IMR-90 (cell line): Measurements from ENCODE around the gene DSCAM. TPM values are rescaled to one million over a fixed set of nuclear protein-coding genes. Genes with fewer than 3 reads are reported as not detected.

ENCODE experiments used
- ATAC-seq: fragments of 200-7000 bp; cut with Tn5 transposase; 2 replicates; pipeline ENCODE4 v1.9.1; 2020; ENCODE audit warnings: low read depth, mild to moderate bottlenecking, moderate library complexity
- BruUV-seq: library from RNA; stranded (reverse); fragments of 400-500 nt; replicated peaks from 2 replicates; lab custom pipeline; 2021; lab: Mats Ljungman, UMichigan
- CTCF ChIA-PET: fragments of 300-600 bp; formaldehyde crosslinking; extraction: SDS; loops from one replicate; lab custom pipeline; 2021; ENCODE audit warnings: antibody characterized with exemption; lab: Yijun Ruan, JAX
- POLR2A ChIA-PET: fragments of 300-600 bp; sonication (Branson Sonifier 250); formaldehyde crosslinking; loops from one replicate; lab custom pipeline; 2022; ENCODE audit warnings: antibody characterized with exemption; ENCODE audit not compliant: unreplicated experiment; lab: Charles Lee
- DNase-seq: peaks from one replicate; pipeline ENCODE4 v3.0.0; 2013
- H2AFZ ChIP-seq: replicated peaks from 2 replicates; pipeline ENCODE3; 2013; ENCODE audit warnings: low read length, mild to moderate bottlenecking; ENCODE audit not compliant: poor library complexity
- H2AK5ac ChIP-seq: 2 replicates; pipeline ENCODE4 v1.6.1; 2013; ENCODE audit warnings: low read depth, low read length, inconsistent platforms
- H2AK9ac ChIP-seq: replicated peaks from 2 replicates; pipeline ENCODE3; 2013; ENCODE audit warnings: mild to moderate bottlenecking, low read depth, low read length, moderate library complexity; ENCODE audit not compliant: poor library complexity
- H2BK120ac ChIP-seq: 2 replicates; pipeline ENCODE4 v1.6.1; 2013; ENCODE audit warnings: low read depth, low read length, inconsistent platforms
- H2BK15ac ChIP-seq: 3 replicates; pipeline ENCODE4 v1.6.1; 2013; ENCODE audit warnings: low read depth, low read length, inconsistent platforms
- H2BK20ac ChIP-seq: 2 replicates; pipeline ENCODE4 v1.6.1; 2013; ENCODE audit warnings: low read depth, mild to moderate bottlenecking, inconsistent platforms, low read length, moderate library complexity
- H2BK5ac ChIP-seq: 2 replicates; pipeline ENCODE4 v1.6.1; 2013; ENCODE audit warnings: mild to moderate bottlenecking, low read depth, low read length, inconsistent platforms; ENCODE audit not compliant: poor library complexity, severe bottlenecking
- H3K14ac ChIP-seq: replicated peaks from 2 replicates; pipeline ENCODE4 v1.6.1; 2013; ENCODE audit warnings: low read depth, low read length, inconsistent platforms
- H3K18ac ChIP-seq: 2 replicates; pipeline ENCODE4 v1.6.1; 2013; ENCODE audit warnings: low read depth, low read length, control low read depth
- H3K23ac ChIP-seq: 2 replicates; pipeline ENCODE4 v1.6.1; 2013; ENCODE audit warnings: low read depth, low read length, inconsistent platforms
- H3K27ac ChIP-seq: 2 replicates; pipeline ENCODE4 v1.5.1; 2013; ENCODE audit warnings: mild to moderate bottlenecking, control low read depth, low read length; ENCODE audit not compliant: insufficient read depth
- H3K27me3 ChIP-seq: 2 replicates; pipeline ENCODE4 v1.6.1; 2013; ENCODE audit warnings: low read length; ENCODE audit not compliant: control insufficient read depth, insufficient read depth
- H3K36me3 ChIP-seq: 2 replicates; pipeline ENCODE4 v1.6.1; 2013; ENCODE audit warnings: low read length, mixed read lengths; ENCODE audit not compliant: control insufficient read depth, insufficient read depth
- H3K4ac ChIP-seq: 2 replicates; pipeline ENCODE4 v1.6.1; 2013; ENCODE audit warnings: low read depth, low read length, inconsistent platforms
- H3K4me1 ChIP-seq: 2 replicates; pipeline ENCODE4 v1.6.1; 2013; ENCODE audit warnings: low read length, mixed read lengths; ENCODE audit not compliant: control insufficient read depth, insufficient read depth
- H3K4me2 ChIP-seq: 2 replicates; pipeline ENCODE4 v1.6.1; 2013; ENCODE audit warnings: low read depth, mild to moderate bottlenecking, control low read depth, low read length, moderate library complexity
- H3K4me3 ChIP-seq: 2 replicates; pipeline ENCODE4 v1.5.1; 2013; ENCODE audit warnings: low read depth, mild to moderate bottlenecking, control low read depth, low read length, moderate library complexity; ENCODE audit not compliant: insufficient read depth
- H3K56ac ChIP-seq: 2 replicates; pipeline ENCODE4 v1.6.1; 2013; ENCODE audit warnings: low read length, inconsistent platforms; ENCODE audit not compliant: insufficient read depth; ENCODE audit errors: extremely low read depth
- H3K79me1 ChIP-seq, 2 experiments: 2 replicates each; pipeline ENCODE4 v1.6.1; 2013; ENCODE audit warnings: low read length in 2 of 2, inconsistent platforms in 1 of 2, low read depth in 1 of 2
- H3K9ac ChIP-seq: 2 replicates; pipeline ENCODE4 v1.6.1; 2013; ENCODE audit warnings: low read depth, low read length, control low read depth
- H3K9me1 ChIP-seq: 2 replicates; pipeline ENCODE4 v1.6.1; 2013; ENCODE audit warnings: low read length, inconsistent platforms; ENCODE audit not compliant: insufficient read depth
- H3K9me3 ChIP-seq: 2 replicates; pipeline ENCODE4 v1.6.1; 2013; ENCODE audit warnings: low read length; ENCODE audit not compliant: control insufficient read depth, insufficient read depth
- H4K20me1 ChIP-seq: 2 replicates; pipeline ENCODE4 v1.6.1; 2013; ENCODE audit warnings: low read length, inconsistent platforms; ENCODE audit not compliant: insufficient read depth
- H4K5ac ChIP-seq: 2 replicates; pipeline ENCODE4 v1.6.1; 2013; ENCODE audit warnings: mild to moderate bottlenecking, low read depth, low read length, control low read depth
- H4K8ac ChIP-seq, 2 experiments: 2 replicates each; pipeline ENCODE4 v1.6.1; 2013; ENCODE audit warnings: low read depth in 2 of 2, low read length in 2 of 2, control low read depth in 1 of 2, inconsistent platforms in 1 of 2
- H4K91ac ChIP-seq: 2 replicates; pipeline ENCODE4 v1.6.1; 2013; ENCODE audit warnings: low read depth, low read length, inconsistent platforms; ENCODE audit not compliant: insufficient read depth
- CEBPB ChIP-seq: IDR thresholded peaks from 2 replicates; pipeline ENCODE4 v1.6.1; 2012; ENCODE audit warnings: low read depth, low read length, improper control_type of control experiment
- RCOR1 ChIP-seq: IDR thresholded peaks from 2 replicates; pipeline ENCODE4 v1.6.1; 2012; ENCODE audit warnings: mild to moderate bottlenecking, low read length, improper control_type of control experiment; ENCODE audit not compliant: insufficient replicate concordance
- WGBS, 2 experiments: methylation state at CpG; one replicate each; pipeline versions ENCODE4 v1.1.5 to v1.1.7; 2013; ENCODE audit warnings: missing lambda C conversion rate in 2 of 2; ENCODE audit not compliant: insufficient read length in 1 of 2; ENCODE audit errors: extremely low coverage in 2 of 2; 5-methylcytosine and 5-hydroxymethylcytosine counted together
- dilution Hi-C: fragments of 300-500 bp; cut with HindIII; formaldehyde crosslinking; loops from one replicate; pipeline ENCODE4 v1.14.3; 2018; ENCODE audit warnings: low sequenced_read_pairs; ENCODE audit not compliant: unreplicated experiment
- in situ Hi-C: fragments of 300-500 bp; cut with MboI; formaldehyde crosslinking; loops from 3 replicates; pipeline ENCODE4 v1.14.3; 2019; ENCODE audit warnings: low sequenced_read_pairs, inconsistent platforms, mixed read lengths
- intact Hi-C: fragments of 100-400 bp; cut with micrococcal nuclease; formaldehyde crosslinking; loops from 2 replicates; pipeline ENCODE4 v1.10.0; 2022
- polyA plus RNA-seq, 3 experiments: library from polyadenylated mRNA; depleted of rRNA; stranded (reverse); fragments of >200 nt; gene quantifications; 2 replicates each; pipeline ENCODE4 v1.2.3, GENCODE V29; 2012; ENCODE audit warnings: low replicate concordance in 1 of 3
- total RNA-seq: library from RNA; depleted of rRNA; stranded (reverse); fragments of >200 nt; gene quantifications from 2 replicates; pipeline ENCODE4 v1.2.3, GENCODE V29; 2012

DSCAM gene
- total and polyA plus RNA-seq, 2 of the 4 experiments (the other 2 are of a cell fraction) = under 0.01 to 0.02 TPM

DNA sequence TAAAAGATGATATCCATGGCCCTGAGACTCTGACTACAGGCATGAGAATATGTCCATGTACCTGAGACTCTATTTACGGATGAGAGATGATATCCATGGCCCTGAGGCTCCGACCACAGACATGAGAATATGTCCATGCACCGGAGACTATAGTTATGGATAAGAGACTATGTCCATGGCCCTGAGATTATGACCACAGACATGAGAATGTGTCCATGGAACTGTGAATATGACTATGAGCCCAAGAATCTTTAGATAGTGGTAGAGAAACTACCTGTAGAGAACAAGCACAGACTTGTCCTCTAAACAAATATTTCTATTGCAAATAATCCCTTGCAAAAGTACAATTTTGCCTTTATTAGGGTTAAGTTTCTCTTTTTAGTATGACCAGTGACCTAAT lies 716.5 kb downstream of the DSCAM start:
- TF ChIP-seq RCOR1 (no peak), CEBPB (no peak)
- Histone ChIP-seq H3K9ac (no peak overlapping the region), H2AK9ac (no peak overlapping the region), H3K4me2 (no peak overlapping the region), H3K27ac (no peak overlapping the region), H3K14ac (no peak overlapping the region), H3K9me3 (peaks cover 19% of the 10 kb centered on the region), H4K8ac (no peak overlapping the region), H2BK120ac (no peak overlapping the region), H2BK20ac (no peak overlapping the region), H2AK5ac (no peak overlapping the region), H4K5ac (no peak overlapping the region), H3K36me3 (no peaks in the 10 kb centered on the region), H3K4me1 (no peaks in the 10 kb centered on the region), H3K56ac (no peak overlapping the region), H3K4ac (no peak overlapping the region), H3K9me1 (no peaks in the 10 kb centered on the region), H2BK5ac (no peak overlapping the region), H3K4me3 (no peak overlapping the region), H3K18ac (no peak overlapping the region), H3K23ac (no peak overlapping the region), H2AFZ (no peak overlapping the region), H4K91ac (no peak overlapping the region), H3K27me3 (no peaks in the 10 kb centered on the region), H3K79me1 (no peaks in the 10 kb centered on the region), H4K20me1 (no peaks in the 10 kb centered on the region), H2BK15ac (no peak overlapping the region)
- DNase-seq (no peak), ATAC-seq (no peak)
- dilution Hi-C loops (no loop called here), in situ Hi-C loops (no loop called here), intact Hi-C loops (no loop called here)
- no TSS peak for BruUV-seq
- WGBS, 2 experiments = 67% methylated on average over 1 of the region's 3 CpGs; no CpG with 5 or more reads in 1 of the 2 experiments
- ChIA-PET CTCF (no interaction called here), POLR2A (no interaction called here)
